Stomach (tissue), 9 donors: ENCODE data around the gene SORCS3. TPM values are rescaled to one million over a fixed set of nuclear protein-coding genes. Genes with fewer than 3 reads are reported as not detected.

ENCODE experiments used
- DNase-seq, 2 donors: peaks; one replicate each; pipeline versions ENCODE4 v3.0.0 to v3.0.0-alpha.2; 2013 to 2019
- H3K27ac ChIP-seq, 5 donors: fragments of 200-600 bp in 4 of 5; sonication (generic) in 4 of 5; one replicate each; pipeline ENCODE4 v1.5.1; 2013 to 2019; ENCODE audit warnings: mild to moderate bottlenecking in 1 of 5, moderate library complexity in 1 of 5
- H3K27me3 ChIP-seq, 3 donors: fragments of 200-600 bp; sonication (generic); one replicate each; pipeline ENCODE4 v1.5.1; 2017 to 2019; ENCODE audit warnings: mixed run types in 1 of 3
- H3K36me3 ChIP-seq, 4 donors: fragments of 200-600 bp; sonication (generic); 1 replicate in 3 of 4; 2 replicates in 1 of 4; pipeline ENCODE4 v1.5.1; 2016 to 2019
- H3K4me1 ChIP-seq, 4 donors: fragments of 200-600 bp; sonication (generic); one replicate each; pipeline ENCODE4 v1.5.1; 2016 to 2019
- H3K4me3 ChIP-seq, 4 donors: fragments of 200-600 bp; sonication (generic) in 3 of 4; one replicate each; pipeline ENCODE4 v1.5.1; 2016 to 2019; ENCODE audit warnings: mild to moderate bottlenecking in 1 of 4
- H3K9me3 ChIP-seq, 4 donors: fragments of 200-600 bp; sonication (generic); one replicate each; pipeline ENCODE4 v1.5.1; 2016 to 2019
- CTCF ChIP-seq, 7 experiments: fragments of 450-650 bp in 4 of 7; fragments of 200-600 bp in 3 of 7; sonication (generic) in 3 of 7; IDR thresholded peaks; one replicate each; pipeline ENCODE4 v1.5.1; 2016 to 2019; ENCODE audit warnings: antibody characterized with exemption in 7 of 7, control low read depth in 2 of 7, mild to moderate bottlenecking in 1 of 7
- EP300 ChIP-seq: sonication (generic); formaldehyde crosslinking; IDR thresholded peaks from one replicate; pipeline ENCODE4 v1.6.1; 2017; ENCODE audit warnings: antibody characterized with exemption
- POLR2A ChIP-seq, 4 donors: fragments of 450-650 bp; IDR thresholded peaks; one replicate each; pipeline ENCODE4 v1.6.1; 2016; ENCODE audit warnings: antibody characterized with exemption in 4 of 4, control low read depth in 2 of 4, mild to moderate bottlenecking in 1 of 4, moderate library complexity in 1 of 4
- POLR2AphosphoS5 ChIP-seq, 3 donors: sonication (generic); formaldehyde crosslinking; IDR thresholded peaks; one replicate each; pipeline ENCODE4 v1.6.1; 2016; ENCODE audit warnings: antibody characterized with exemption in 3 of 3
- WGBS, 5 donors: extraction: QIAGEN DNeasy Blood & Tissue Kit in 3 of 5; methylation state at CpG; one replicate each; pipeline versions ENCODE4 v1.1.5 to v1.1.7; 2013 to 2018; 5-methylcytosine and 5-hydroxymethylcytosine counted together
- intact Hi-C: fragments of 100-400 bp; cut with DNase I; formaldehyde crosslinking; loops from one replicate; pipeline ENCODE4 v1.15.1; 2023; ENCODE audit warnings: low total_unique reads
- polyA plus RNA-seq, 3 donors: library from polyadenylated mRNA; stranded (reverse); fragments of 200-250 nt; gene quantifications; one replicate each; pipeline ENCODE4 v1.2.3, GENCODE V29; 2013
- total RNA-seq, 5 donors: library from RNA; depleted of rRNA; stranded (reverse); fragments of >200 nt; gene quantifications; one replicate each; pipeline versions ENCODE4 v1.1.0 to v1.2.3, GENCODE V29; 2014 to 2016
- donor health status: healthy with polysubstance abuse.
- donor health status: Bipolar disorder and iron deficiency.
- donor health status: healthy.

Gene SORCS3
- total and polyA plus RNA-seq, 8 donors = 0.06 to 2.6 (median 0.20) TPM; not detected in 4

GRCh38 chr10:105068497-105068896, 427.4 kb downstream of the SORCS3 start:
- H3K36me3 ChIP-seq = no peaks in the 10 kb centered on the region
- no peak overlapping the region for H3K4me3 ChIP-seq
- WGBS, 5 donors = 73 to 77% (median 76%) methylated on average over 3 of the region's 3 CpGs
- H3K27ac ChIP-seq = no peak overlapping the region
- no peaks in the 10 kb centered on the region for H3K9me3 ChIP-seq
- no peaks in the 10 kb centered on the region for H3K4me1 ChIP-seq
- TF ChIP-seq POLR2AphosphoS5 (IDR thresholded peaks at IDR 0.05) (no peak), EP300 (no peak), CTCF (IDR thresholded peaks at IDR 0.05) (no peak), POLR2A (IDR thresholded peaks at IDR 0.05) (no peak)
- DNase-seq = no peak
- intact Hi-C loops = no loop called here
- peaks cover 0 to 6% (median 0%) of the 10 kb centered on the region in 3 donors for H3K27me3 ChIP-seq

GRCh38 chr10:105070249-105070648, 429.2 kb downstream of the SORCS3 start:
- 67 to 85% (median 80%) methylated on average over 1 of the region's 1 CpG for WGBS, 5 donors
- H3K9me3 ChIP-seq = no peaks in the 10 kb centered on the region
- no peaks in the 10 kb centered on the region for H3K4me1 ChIP-seq
- H3K27ac ChIP-seq = no peak overlapping the region
- no peaks in the 10 kb centered on the region for H3K27me3 ChIP-seq
- no peak overlapping the region for H3K4me3 ChIP-seq
- intact Hi-C loops = no loop called here
- no peak for DNase-seq
- H3K36me3 ChIP-seq = no peaks in the 10 kb centered on the region
- no peak for TF ChIP-seq POLR2AphosphoS5 (IDR thresholded peaks at IDR 0.05)
- no peak for TF ChIP-seq CTCF (IDR thresholded peaks at IDR 0.05)
- no peak for TF ChIP-seq POLR2A (IDR thresholded peaks at IDR 0.05)
- no peak for TF ChIP-seq EP300

GRCh38 chr10:105070952-105071351, 429.9 kb downstream of the SORCS3 start:
- no peaks in the 10 kb centered on the region for H3K36me3 ChIP-seq
- WGBS, 5 donors = 18 to 50% (median 30%) methylated on average over 1 of the region's 1 CpG
- intact Hi-C loops = no loop called here
- H3K27ac ChIP-seq = no peak overlapping the region
- peak in 1 of 2 donors; percentile 4 for DNase-seq
- H3K4me1 ChIP-seq = no peaks in the 10 kb centered on the region
- no peaks in the 10 kb centered on the region for H3K9me3 ChIP-seq
- H3K27me3 ChIP-seq = no peaks in the 10 kb centered on the region
- no peak for TF ChIP-seq POLR2AphosphoS5 (IDR thresholded peaks at IDR 0.05)
- no peak for TF ChIP-seq POLR2A (IDR thresholded peaks at IDR 0.05)
- no peak for TF ChIP-seq CTCF (IDR thresholded peaks at IDR 0.05)
- no peak for TF ChIP-seq EP300
- H3K4me3 ChIP-seq = no peak overlapping the region

- no peak for TF ChIP-seq CTCF (IDR thresholded peaks at IDR 0.05)
- no peak for TF ChIP-seq POLR2A (IDR thresholded peaks at IDR 0.05)
- no peak for TF ChIP-seq EP300
- no peak for TF ChIP-seq POLR2AphosphoS5 (IDR thresholded peaks at IDR 0.05)
- H3K4me1 ChIP-seq = no peaks in the 10 kb centered on the region
- H3K4me3 ChIP-seq = no peak overlapping the region
- no peaks in the 10 kb centered on the region for H3K36me3 ChIP-seq
- no peak overlapping the region for H3K27ac ChIP-seq
- DNase-seq = no peak
- intact Hi-C loops = no loop called here
- 61 to 83% (median 81%) methylated on average over 5 of the region's 5 CpGs for WGBS, 5 donors
- no peaks in the 10 kb centered on the region for H3K27me3 ChIP-seq
- no peaks in the 10 kb centered on the region for H3K9me3 ChIP-seq
Observed at GRCh38 chr10:105071980-105072379, 430.9 kb downstream of the SORCS3 start.
